NCI-H446 treated with DMSO at 0.1 percent for 48 hours (cell line): Measurements from ENCODE around the gene EAF1.
A peak's percentile ranks its signal among the peaks of the same experiment; 100 is the strongest.
"Not testable (repeated sequence)": the region's sequence is repeated elsewhere in the genome, so short reads cannot be mapped to it uniquely, and the experiment has no call there.

Experiments used
- DNase-seq: peaks from one replicate; lab custom pipeline; 2025; lab: John Stamatoyannopoulos, UW

EAF1 gene

GRCh38 chr3:15405448-15406050, 21.8 kb upstream of the EAF1 start:
- peak; percentile 21 for DNase-seq

- no peak for DNase-seq
Measured at GRCh38 chr3:15409239-15409638, 18.2 kb upstream of the EAF1 start.

GRCh38 chr3:15409774-15410173, 17.6 kb upstream of the EAF1 start:
- no peak for DNase-seq

GRCh38 chr3:15410966-15411365, 16.4 kb upstream of the EAF1 start:
- not testable (repeated sequence) for DNase-seq

GRCh38 chr3:15420871-15421270, 6.5 kb upstream of the EAF1 start:
- DNase-seq = no peak

GRCh38 chr3:15426579-15427118, 749 bp upstream of the EAF1 start:
- DNase-seq = no peak

- no peak for DNase-seq
Measured at GRCh38 chr3:15427981-15428380, 583 bp downstream of the EAF1 start.

- DNase-seq = no peak
Measured at GRCh38 chr3:15428539-15428938, 1.1 kb downstream of the EAF1 start.

GRCh38 chr3:15429080-15429479, 1.7 kb downstream of the EAF1 start:
- DNase-seq = no peak

GRCh38 chr3:15430624-15431023, 3.2 kb downstream of the EAF1 start:
- no peak for DNase-seq

GRCh38 chr3:15431256-15431837, 3.9 kb downstream of the EAF1 start:
- DNase-seq = no peak

GRCh38 chr3:15433531-15433930, 6.1 kb downstream of the EAF1 start:
- DNase-seq = no peak

GRCh38 chr3:15434756-15435155, 7.4 kb downstream of the EAF1 start:
- no peak for DNase-seq

GRCh38 chr3:15436246-15436645, 8.8 kb downstream of the EAF1 start:
- no peak for DNase-seq

GRCh38 chr3:15438983-15439382, 11.6 kb downstream of the EAF1 start:
- no peak for DNase-seq

GRCh38 chr3:15439476-15439875, 12.1 kb downstream of the EAF1 start:
- DNase-seq = no peak

GRCh38 chr3:15440891-15441290, 13.5 kb downstream of the EAF1 start:
- DNase-seq = no peak

- no peak for DNase-seq
Measured at GRCh38 chr3:15443826-15444524, 16.6 kb downstream of the EAF1 start.

GRCh38 chr3:15449489-15450224, 22.3 kb downstream of the EAF1 start:
- DNase-seq = no peak

GRCh38 chr3:15450438-15451215, 23.2 kb downstream of the EAF1 start:
- DNase-seq = no peak

- DNase-seq = no peak
Measured at GRCh38 chr3:15451216-15452113, 24.1 kb downstream of the EAF1 start.
